HG02610 (cell line): ENCODE results near the gene NFIB.

Experiments
- ATAC-seq: cut with Tn5 transposase; IDR thresholded peaks from one replicate; pipeline ENCODE4 v1.9.1; 2021; ENCODE audit warnings: mild to moderate bottlenecking, moderate library complexity; ENCODE audit not compliant: unreplicated experiment

Gene NFIB

DNA sequence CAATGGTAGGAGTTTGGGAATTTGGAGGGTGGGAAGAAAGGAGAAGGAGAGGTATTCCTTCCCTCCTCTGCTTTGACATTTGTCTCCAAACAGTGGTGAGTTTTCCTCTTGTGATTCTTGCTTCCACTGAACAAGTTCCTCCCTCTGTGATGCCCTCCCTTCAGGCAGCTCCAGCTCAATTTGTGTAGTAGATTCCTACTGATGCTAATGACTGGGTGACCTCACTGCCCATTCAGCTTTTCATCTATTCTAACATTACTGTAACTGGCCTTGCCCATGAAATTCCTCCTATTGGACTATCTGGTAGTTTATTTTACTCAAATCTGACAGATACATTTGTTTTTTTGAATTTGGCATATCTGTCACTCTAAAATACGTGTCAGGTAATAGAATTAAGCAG is 121.4 kb downstream of the NFIB start:
- no peak for ATAC-seq

DNA sequence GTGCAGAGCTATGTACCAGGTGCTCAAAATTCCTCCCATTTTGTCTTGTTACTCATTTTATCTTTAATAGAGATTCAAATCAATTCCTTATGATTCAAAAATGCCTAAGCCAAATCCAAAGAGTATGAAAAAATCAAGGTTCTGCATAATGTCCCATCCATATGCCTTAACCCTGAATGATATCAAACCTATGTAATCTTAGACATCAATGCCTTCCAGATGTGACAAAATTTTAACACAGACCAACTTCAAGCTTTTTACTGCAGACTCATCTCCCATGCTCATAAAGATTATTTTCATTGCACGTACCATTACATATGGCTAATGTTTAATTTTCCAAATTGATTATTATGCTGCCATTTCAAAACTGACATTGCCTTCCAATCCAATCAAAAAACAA is 122.4 kb downstream of the NFIB start:
- ATAC-seq, result no peak

DNA sequence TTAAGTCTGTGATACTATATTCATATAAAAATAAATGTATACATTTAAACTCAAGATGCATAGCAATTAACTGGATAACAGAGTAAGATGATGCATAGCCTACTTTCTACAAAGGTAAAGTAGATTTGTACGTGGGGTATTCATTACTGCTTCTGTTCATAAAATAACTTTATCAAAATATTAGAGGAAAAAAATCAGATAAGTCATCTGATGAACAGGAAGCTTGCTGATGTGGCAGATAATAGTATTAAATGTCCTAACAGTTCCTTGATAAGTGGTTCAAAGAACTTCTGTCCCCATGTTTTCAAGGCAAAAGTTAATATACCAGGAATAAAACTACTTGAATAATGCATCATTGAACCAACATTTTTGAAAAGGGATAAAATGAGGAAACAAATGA is 123.7 kb downstream of the NFIB start:
- no peak for ATAC-seq

DNA sequence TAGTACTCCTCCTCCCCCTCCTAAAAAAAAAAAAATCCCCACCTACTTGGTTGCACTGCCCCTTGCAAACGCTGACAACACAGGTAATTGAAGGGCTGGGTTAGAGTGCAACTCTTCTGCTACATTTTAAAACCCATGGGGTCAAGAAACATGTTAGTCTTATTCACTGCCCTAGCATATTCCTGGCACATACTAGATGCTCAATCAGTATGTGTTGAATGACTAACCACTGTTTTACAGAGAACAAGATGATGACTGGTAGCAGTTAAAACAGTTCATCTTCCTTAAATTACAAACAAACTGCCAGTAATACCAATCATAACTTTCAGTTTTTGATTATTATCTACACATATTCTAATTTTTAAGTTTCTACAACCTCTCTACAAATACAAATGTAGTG is 124.4 kb downstream of the NFIB start:
- ATAC-seq, result no peak

DNA sequence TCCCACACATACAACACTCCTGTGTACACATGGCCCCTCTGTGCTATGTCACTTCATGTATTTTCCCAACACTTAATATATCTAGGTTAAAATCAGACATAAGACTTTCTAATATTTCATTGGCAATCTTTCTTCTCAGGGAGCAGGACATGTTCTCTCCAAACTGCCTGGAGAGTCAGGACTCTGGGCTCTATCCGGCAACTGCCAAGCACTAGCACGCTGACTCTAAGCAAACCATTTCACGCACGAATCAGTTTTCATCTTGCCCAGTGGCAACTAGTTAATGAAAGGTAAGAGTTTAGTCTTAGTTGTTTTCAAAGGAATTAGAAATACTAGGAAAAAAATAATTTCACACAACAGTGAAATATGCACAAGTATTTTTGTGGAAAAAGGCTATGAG is 124.8 kb downstream of the NFIB start:
- ATAC-seq, result no peak

DNA sequence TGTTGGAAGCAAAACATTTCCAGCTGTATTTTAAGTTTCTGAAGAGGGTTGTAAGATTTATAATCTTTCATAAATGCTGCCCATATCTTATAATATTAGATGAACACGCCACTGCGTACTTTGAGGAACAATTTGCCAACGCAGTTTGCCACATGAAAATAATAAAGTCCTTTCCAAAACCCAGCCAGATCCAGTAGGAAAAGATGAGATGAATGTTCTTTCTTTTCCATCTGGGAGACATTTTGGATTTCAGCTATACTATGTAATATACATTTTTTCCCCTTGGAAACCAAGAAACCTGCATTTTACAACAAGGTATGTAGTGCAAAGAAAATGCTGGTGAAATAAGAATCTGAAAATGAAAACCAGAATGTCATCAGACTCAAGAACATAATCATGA is 125.4 kb downstream of the NFIB start:
- no peak for ATAC-seq

DNA sequence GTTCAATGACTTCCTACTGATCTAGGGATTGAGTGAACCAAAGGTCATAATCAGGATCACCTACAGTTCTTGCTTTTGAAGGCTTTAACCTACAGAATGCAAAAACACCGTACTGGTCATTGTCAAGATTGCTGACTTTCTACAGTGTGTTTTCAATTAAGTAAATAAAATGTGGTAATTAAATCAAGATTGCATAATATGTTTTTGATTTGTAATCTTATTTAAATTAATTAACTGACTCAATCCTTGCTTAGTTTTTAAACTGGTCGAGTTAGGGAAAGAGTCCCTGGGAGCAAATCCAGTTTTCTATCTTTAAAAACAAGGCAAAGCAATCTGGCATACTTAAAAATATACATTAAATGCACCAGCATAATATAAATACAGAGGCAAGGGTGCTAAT is 125.9 kb downstream of the NFIB start:
- ATAC-seq, result no peak

DNA sequence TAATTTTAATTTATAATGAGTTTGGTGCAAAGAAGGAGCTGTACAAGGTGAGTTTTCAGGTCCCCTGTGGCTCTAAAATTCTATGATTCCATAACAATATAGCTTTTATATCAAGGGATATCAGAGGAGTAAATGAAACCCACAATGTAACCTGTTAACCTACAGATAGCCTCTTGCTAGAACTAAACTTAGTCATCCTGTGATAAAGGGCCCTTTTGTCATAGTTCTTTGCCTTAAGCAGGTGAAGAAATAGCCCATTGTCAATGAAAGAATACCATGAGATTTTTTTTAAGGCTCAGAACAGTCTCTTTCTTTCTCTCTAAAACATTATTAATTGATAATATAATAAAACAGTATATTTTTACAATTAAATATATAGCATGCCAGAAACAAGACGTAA is 127.8 kb downstream of the NFIB start:
- no peak for ATAC-seq

DNA sequence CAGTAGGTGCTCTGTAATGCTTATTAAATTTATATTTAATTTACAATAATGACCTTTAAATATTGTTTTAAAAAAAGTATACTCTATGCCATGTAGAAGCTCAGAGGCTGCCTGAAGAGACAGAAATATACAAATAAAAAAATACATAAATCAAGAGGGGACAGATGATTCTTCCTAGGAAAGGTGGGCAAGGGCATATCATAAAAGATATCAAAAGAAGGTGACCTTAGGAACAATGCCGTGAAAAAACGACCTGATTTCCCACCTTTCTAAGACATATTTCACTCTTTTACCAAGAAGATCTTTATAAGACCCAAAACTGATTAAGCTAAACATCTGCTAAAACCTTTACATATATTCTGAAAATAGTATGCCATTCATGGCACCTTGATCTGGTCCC is 128.9 kb downstream of the NFIB start:
- no peak for ATAC-seq

DNA sequence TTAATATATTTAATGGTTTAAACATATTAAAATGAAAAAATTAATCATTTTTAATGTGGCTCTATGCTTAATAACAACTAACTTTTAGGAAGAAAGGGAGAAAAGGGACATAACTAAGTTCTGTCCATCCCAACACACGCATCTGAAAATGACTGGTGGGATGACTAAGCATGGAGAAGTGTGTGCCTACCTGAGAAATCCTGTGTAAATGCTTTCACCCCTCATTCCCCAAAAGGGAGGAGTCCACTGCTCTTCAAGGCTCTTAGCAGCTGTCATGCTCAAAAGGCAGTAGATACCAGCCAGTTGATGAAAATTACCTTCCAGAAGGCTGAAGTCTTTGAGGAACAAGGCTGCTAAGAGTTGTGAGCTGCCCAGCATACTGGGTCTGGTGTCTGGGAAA is 130.9 kb downstream of the NFIB start:
- no peak for ATAC-seq

DNA sequence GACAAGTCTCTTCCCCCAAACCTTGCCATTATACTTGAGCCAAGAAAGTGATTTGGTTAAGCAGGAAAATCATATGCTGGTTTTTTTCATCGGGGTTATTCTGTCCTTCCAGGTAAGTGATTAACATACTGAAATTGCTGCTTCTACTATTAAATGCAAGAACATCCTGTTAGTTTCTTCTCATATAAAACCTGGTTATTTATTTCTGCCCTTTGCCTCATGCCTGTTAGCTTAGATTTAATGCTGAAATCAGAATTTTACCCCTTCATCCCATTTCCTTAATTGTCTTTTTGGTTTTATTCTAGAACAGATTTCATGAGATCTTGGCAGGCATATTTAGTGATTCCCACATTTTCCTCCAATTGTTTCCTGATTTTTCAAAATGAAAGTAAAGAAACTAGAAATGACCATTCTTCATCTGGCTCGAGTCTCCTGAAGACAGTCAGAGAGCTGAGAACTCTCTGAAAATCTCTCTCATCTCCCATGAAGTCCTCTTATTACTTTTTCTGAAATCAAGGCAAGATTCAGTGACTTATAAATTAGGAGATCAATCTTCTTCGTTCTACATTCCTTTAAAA is 132.9 kb downstream of the NFIB start:
- ATAC-seq, result no peak

DNA sequence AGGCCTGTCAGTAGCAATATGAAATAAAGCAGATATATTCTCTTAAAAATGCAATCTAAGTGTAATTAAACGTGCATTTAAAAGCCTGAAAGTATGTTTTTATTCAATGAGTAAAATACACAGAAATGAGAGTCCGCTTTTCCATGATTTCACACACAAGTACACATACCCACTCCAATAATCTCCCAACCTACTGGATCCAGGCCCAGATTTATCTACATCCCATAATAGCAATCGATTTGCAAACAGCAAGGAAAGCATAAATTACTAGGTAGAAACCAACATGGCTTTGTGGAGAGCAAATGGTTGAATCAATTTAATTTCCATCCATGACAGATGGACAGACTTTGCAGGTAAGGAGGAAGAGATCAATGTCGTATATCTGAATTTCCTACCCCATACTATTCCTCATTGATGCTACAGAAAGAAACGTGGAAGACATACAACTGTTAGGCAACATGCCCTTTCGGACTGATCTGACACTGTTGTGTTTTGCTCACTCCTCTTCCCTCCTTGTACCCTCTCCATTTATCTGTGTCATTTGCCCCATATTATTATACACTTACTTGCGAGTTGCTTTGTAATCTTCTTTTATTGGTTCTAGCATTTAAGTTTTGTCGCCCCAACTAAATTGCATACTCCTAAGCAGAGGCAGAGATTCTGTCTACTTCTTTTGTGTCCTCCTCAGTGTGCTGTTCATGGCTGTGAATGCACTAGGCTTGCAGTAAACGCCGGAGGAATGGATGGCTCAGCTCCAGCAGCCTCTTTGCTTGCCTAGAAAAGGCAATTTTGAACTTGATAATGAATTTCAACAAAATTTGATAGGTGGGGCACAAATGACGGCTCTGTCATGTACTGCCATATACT is 133.6 kb downstream of the NFIB start:
- no peak for ATAC-seq

DNA sequence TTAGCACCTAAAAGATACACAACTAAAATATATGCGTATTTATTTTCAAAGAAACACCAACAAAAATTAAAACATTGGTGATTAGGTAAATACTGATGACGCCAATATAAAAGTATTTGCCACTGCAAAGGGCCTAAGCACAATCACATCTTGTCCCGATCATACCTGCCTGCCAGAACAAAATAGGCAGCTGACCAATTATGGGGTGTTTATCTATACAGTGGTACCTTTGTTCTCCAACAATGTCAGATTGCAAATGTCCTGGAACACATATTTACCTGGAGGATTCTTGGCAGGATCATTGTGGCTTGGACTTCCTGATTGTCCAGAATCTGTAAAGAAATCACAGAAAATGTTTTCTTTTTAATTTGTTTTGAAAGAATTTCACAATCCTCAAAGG is 134.5 kb downstream of the NFIB start:
- no peak for ATAC-seq

DNA sequence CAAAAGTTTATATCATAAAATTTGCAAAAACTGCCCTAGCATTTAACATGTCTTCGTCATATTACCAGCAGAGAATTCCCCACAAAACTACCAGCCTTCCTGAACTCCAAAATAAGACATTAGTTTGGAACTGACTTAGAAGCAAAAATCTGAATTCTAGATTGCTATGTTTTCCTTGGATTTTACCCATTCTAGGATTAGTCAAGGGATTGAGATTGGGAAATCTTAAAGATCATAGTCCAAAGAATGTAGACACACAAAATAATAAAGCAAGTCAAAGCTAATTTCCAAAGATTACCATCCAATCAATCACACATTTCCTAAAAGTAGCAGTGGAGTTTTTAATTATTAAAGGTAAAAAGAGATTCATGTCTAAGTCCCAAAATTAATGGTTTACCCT is 138.2 kb downstream of the NFIB start:
- no peak for ATAC-seq

DNA sequence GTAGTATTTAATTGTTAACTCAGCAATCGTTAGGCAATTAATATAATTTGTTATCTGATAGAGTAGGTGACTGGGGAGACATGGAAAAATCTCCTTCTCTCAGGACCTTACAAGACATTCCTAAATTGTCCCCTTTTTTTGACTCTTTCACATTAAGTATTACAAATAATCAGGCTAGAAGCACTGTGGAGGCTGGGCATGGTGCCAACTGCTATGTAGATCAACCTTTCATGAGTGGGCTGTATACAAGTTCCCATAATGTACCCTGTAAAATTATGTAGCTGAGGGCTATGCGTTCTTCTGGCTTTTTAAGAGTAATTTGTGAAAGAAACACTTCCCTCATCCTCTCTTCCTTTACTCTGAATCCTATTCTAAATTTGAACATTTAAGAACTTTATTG is 140.2 kb downstream of the NFIB start:
- ATAC-seq, result no peak

DNA sequence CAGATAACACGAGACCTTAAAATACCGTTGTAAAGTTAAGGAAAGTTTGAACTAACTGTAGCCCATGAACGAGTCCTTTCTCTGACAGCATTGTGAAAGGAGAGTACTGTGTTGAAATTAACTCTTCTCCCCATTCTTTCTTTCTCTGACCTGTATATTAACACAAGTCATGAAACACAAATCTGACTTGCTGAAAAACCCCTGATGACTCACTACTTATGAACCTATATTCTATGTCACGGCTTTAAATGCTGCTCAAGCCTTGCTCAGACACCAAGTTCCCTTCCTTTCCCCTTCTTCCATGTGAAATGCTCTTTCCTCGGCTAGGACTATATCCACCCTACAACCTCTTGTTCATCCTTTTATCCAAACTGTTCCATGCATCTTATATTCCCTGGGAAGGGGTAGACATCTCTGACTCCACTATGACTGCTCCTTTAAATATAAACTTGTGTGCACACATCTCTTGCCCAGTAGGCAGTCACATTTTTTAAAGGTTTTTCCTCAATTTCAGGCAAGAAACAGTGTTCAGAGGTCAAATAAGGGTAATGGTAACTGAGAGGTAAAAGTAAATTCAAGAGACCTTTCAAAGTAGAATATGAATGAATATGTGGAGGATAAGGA is 142.9 kb downstream of the NFIB start:
- peak; percentile 80 for ATAC-seq

DNA sequence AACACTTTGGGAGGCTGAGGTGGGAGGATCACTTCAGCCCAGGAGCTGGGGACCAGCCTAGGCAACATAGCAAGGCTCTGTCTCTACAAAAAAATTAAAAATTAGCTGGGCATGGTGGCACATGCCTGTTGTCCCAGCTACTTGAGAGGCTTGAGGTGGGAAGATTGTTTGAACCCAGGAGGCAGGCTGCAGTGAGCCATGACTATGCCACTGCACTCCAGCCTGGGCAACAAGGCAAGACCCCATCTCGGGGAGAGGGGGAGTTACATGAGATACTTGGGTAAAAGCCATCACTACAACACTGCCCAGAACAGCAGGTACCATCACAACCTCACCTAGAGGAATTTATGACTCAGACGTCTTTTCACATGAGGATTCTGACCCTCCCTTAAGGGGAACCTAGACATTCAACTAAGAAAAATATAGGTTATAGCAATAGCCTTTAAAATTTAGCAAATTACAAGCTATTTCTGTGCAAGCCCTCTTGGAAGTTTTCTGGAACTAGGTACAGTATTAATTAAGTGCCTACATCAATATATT is 143.5 kb downstream of the NFIB start:
- peak; percentile 34 for ATAC-seq

DNA sequence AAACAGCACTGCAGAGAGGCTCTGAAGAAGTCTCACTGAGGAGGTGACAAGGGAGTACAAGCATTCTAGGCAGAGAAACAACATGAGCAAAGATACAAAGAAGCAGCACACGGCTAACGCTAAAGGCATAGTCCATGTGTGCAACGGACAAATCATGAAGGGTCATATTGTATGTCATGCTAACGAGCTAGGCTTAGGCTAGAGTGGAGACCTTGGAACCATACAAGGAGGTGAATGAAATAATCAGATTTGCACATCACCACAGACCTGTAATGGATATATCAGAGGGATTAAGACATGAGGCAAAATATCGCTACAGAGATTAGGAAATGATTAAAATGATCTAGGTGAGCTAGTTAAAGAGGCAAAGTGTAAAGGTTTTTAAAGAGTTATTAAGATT is 145.6 kb downstream of the NFIB start:
- no peak for ATAC-seq

DNA sequence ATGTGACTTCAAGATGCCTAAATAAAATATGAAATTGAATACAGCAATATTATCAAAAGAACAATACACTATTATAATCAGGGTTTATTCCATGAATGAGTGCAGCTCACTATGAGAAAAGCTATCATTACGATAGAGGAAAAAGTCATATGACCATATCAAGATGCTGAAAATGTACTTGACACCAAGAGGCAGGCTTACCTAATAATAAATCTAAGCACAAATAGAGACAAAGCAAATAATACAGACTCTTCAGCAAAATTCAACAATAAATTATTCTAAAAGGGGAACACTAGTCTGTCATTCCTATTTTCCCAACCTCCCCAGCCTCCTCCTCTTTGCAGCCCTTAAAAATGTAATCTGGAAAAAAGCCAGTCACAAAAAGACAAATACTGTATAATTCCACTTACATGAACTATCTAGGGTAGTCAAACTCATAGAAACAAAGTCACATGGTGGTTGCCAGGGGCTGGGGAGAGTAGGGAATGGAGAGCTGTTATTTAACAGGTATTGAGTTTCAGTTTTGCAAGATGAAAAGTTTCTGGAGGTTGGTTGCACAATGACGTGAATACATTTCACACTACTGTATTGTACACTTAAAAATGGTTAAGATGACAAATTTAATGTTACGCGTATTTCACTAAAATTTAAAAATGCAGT is 148.4 kb downstream of the NFIB start:
- no peak for ATAC-seq

DNA sequence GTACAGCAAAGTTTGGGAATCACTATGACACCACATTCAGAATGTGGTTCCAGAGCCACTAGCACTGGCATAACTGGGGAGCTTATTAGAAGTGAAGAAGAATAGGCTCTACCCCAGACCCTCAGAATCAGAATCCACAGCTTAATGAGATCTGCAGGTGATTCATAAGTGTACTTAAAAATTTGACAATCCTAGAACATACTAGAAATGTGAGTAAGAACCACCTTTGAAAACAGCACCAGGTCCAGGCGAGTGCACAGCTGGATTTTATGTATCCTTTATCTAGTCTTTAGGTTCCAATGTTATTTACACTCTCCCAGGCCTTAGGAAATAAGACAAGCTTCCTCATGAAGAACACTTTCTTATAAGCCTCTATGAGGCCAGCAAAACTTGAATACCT is 149.0 kb downstream of the NFIB start:
- ATAC-seq, result no peak

DNA sequence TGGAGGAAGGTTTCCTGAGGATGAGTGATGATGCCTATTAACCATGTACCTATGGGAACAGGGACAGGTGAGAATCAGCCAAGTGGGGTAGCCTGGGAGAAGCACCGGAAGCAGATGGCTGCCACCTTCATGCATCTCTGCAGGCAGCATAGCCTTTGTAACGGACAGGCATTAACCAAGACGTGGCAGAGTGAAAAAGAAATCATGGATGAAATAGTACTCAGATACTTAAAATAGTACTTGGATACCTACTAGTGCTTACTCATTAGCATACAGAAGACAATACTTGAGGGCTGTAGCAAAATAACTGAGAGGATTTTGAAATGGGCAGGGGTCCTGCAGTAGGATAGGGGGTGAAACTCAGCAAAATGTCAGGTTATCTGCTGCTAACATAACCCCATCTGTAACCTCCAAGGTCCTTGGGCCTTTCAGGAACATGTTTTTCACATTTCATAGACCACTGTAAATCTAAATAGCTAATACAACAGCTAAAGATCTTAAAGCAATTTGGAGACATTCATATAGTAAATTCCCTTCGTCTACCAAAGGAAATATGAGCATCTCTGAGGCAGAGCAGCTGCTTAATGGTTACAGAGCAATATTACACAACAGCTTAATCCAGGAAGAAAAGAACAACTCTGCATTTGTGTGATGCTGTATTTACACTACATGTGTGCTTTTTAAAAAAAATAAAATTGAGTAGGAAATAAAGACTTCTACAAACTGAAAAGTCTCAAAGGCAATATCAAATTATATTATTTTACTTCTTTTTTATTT is 154.3 kb downstream of the NFIB start:
- no peak for ATAC-seq
